Measurements from ENCODE around the gene TMBIM1.

- no peak for TF ChIP-seq CTCF (IDR thresholded peaks at IDR 0.05)
- TF ChIP-seq POLR2A (IDR thresholded peaks at IDR 0.05), result no peak
These were observed 14.4 kb downstream of the TMBIM1 start for GRCh38 chr2:218277921-218278320.

Measured in tibial nerve (tissue), 3 donors.